Natural killer cell (primary cell): ENCODE measurements around the gene TOMM5. TPM values are rescaled to one million over a fixed set of nuclear protein-coding genes. Genes with fewer than 3 reads are reported as not detected.

Source experiments
- ATAC-seq, 3 donors: fragments of 150-1000 bp in 2 of 3; fragments of 200-7000 bp in 1 of 3; cut with Tn5 transposase; 1 replicate in 1 of 3; 2 replicates in 2 of 3; pipeline ENCODE4 v1.10.0; 2021; ENCODE audit warnings: mild to moderate bottlenecking in 2 of 3, moderate library complexity in 2 of 3
- DNase-seq, 2 donors: peaks; one replicate each; pipeline versions ENCODE4 v3.0.0 to v3.0.0-alpha.2; 2013 to 2021; ENCODE audit warnings: mixed read lengths in 1 of 2
- H3K27ac ChIP-seq: one replicate; pipeline ENCODE4 v1.5.1; 2013; ENCODE audit warnings: mild to moderate bottlenecking, low read length
- H3K27me3 ChIP-seq: one replicate; pipeline ENCODE4 v1.6.1; 2013; ENCODE audit warnings: low read length; ENCODE audit not compliant: control insufficient read depth, insufficient read depth
- H3K36me3 ChIP-seq: one replicate; pipeline ENCODE4 v1.6.1; 2013; ENCODE audit warnings: low read length; ENCODE audit not compliant: control insufficient read depth, insufficient read depth
- H3K4me1 ChIP-seq: one replicate; pipeline ENCODE4 v1.6.1; 2013; ENCODE audit warnings: low read length; ENCODE audit not compliant: control insufficient read depth, insufficient read depth
- H3K4me3 ChIP-seq: one replicate; pipeline ENCODE4 v1.5.1; 2013; ENCODE audit warnings: low read length
- H3K9me3 ChIP-seq: one replicate; pipeline ENCODE4 v1.6.1; 2013; ENCODE audit warnings: low read length; ENCODE audit not compliant: control insufficient read depth, insufficient read depth
- H3K27ac Mint-ChIP-seq, 2 donors: one replicate each; pipeline ENCODE4 v1.8.0; 2022; ENCODE audit warnings: mild to moderate bottlenecking in 2 of 2, mixed read lengths in 2 of 2, moderate library complexity in 1 of 2
- H3K27me3 Mint-ChIP-seq, 2 donors: one replicate each; pipeline ENCODE4 v1.8.0; 2022; ENCODE audit warnings: low read depth in 2 of 2, mixed read lengths in 2 of 2
- H3K36me3 Mint-ChIP-seq: one replicate; pipeline ENCODE4 v1.8.0; 2022; ENCODE audit warnings: mixed read lengths
- H3K4me1 Mint-ChIP-seq, 2 donors: one replicate each; pipeline ENCODE4 v1.8.0; 2022; ENCODE audit warnings: mixed read lengths in 2 of 2
- H3K4me3 Mint-ChIP-seq: one replicate; pipeline ENCODE4 v1.8.0; 2022; ENCODE audit warnings: mild to moderate bottlenecking, moderate library complexity, mixed read lengths
- H3K9me3 Mint-ChIP-seq, 2 donors: one replicate each; pipeline ENCODE4 v1.8.0; 2022; ENCODE audit warnings: mixed read lengths in 2 of 2
- CTCF ChIP-seq: fragments of 200-600 bp; IDR thresholded peaks from one replicate; pipeline ENCODE4 v1.8.0; 2022; ENCODE audit warnings: antibody characterized with exemption
- WGBS: methylation state at CpG from one replicate; pipeline ENCODE4 v1.1.7; 2013; ENCODE audit warnings: missing lambda C conversion rate; ENCODE audit not compliant: insufficient coverage; 5-methylcytosine and 5-hydroxymethylcytosine counted together
- intact Hi-C: fragments of 100-400 bp; cut with micrococcal nuclease; formaldehyde crosslinking; loops from one replicate; pipeline ENCODE4 v1.14.2; 2022
- total RNA-seq, 4 donors: library from RNA; stranded (reverse); fragments of 120-200 nt in 1 of 4; gene quantifications; one replicate each; pipeline versions ENCODE4 v1.2.3 to v1.2.4, GENCODE V29; 2013 to 2022

The TOMM5 gene
- total RNA-seq, 3 donors from 2014 or later (not counting 1 experiment from before 2014, with no cell fraction given), result 29.3 to 38.9 (median 36.7) TPM

GRCh38 chr9:37563806-37564513 lies 28.4 kb downstream of the TOMM5 start:
- DNase-seq (no peak), ATAC-seq (no peak)
- peaks cover 4 to 10% of the 10 kb centered on the region in 2 donors for H3K4me1 Mint-ChIP-seq
- no peaks in the 10 kb centered on the region for H3K9me3 Mint-ChIP-seq
- H3K27me3 Mint-ChIP-seq, result no peaks in the 10 kb centered on the region
- H3K27ac Mint-ChIP-seq, result no peak overlapping the region
- WGBS, result 42% methylated on average over 2 of the region's 3 CpGs
- Histone ChIP-seq H3K36me3 (no peaks in the 10 kb centered on the region), H3K9me3 (peaks cover 12% of the 10 kb centered on the region), H3K4me1 (no peaks in the 10 kb centered on the region), H3K4me3 (no peak overlapping the region), H3K27ac (no peak overlapping the region), H3K27me3 (no peaks in the 10 kb centered on the region)
- no peak for TF ChIP-seq CTCF
- H3K4me3 Mint-ChIP-seq, result no peak overlapping the region
- intact Hi-C loops, result no loop called here
- no peaks in the 10 kb centered on the region for H3K36me3 Mint-ChIP-seq

GRCh38 chr9:37562826-37563225 lies 29.6 kb downstream of the TOMM5 start:
- H3K9me3 Mint-ChIP-seq, result no peaks in the 10 kb centered on the region
- Histone ChIP-seq H3K4me3 (no peak overlapping the region), H3K27ac (no peak overlapping the region), H3K4me1 (no peaks in the 10 kb centered on the region), H3K27me3 (no peaks in the 10 kb centered on the region), H3K9me3 (peaks cover 12% of the 10 kb centered on the region), H3K36me3 (no peaks in the 10 kb centered on the region)
- no peak for TF ChIP-seq CTCF
- DNase-seq, result no peak
- H3K4me1 Mint-ChIP-seq, result peaks cover 4 to 10% of the 10 kb centered on the region in 2 donors
- H3K27ac Mint-ChIP-seq, result no peak overlapping the region
- no peak for ATAC-seq
- no peaks in the 10 kb centered on the region for H3K27me3 Mint-ChIP-seq
- no peak overlapping the region for H3K4me3 Mint-ChIP-seq
- no CpG with 5 or more reads among the region's 1 CpG for WGBS
- H3K36me3 Mint-ChIP-seq, result no peaks in the 10 kb centered on the region
- intact Hi-C loops, result no loop called here

GRCh38 chr9:37561682-37562081 lies 30.7 kb downstream of the TOMM5 start:
- Mint-ChIP-seq H3K9me3 (no peaks in the 10 kb centered on the region), H3K36me3 (no peaks in the 10 kb centered on the region), H3K27ac (no peak overlapping the region), H3K4me3 (no peak overlapping the region), H3K4me1 (peaks cover 4 to 10% of the 10 kb centered on the region in 2 donors), H3K27me3 (no peaks in the 10 kb centered on the region)
- 95% methylated on average over 2 of the region's 2 CpGs for WGBS
- H3K27ac ChIP-seq, result no peak overlapping the region
- DNase-seq, result no peak
- H3K36me3 ChIP-seq, result no peaks in the 10 kb centered on the region
- H3K4me1 ChIP-seq, result no peaks in the 10 kb centered on the region
- no peak overlapping the region for H3K4me3 ChIP-seq
- H3K9me3 ChIP-seq, result peaks cover 12% of the 10 kb centered on the region
- no peak for TF ChIP-seq CTCF
- no peaks in the 10 kb centered on the region for H3K27me3 ChIP-seq
- intact Hi-C loops, result no loop called here
- no peak for ATAC-seq
